A549 (cell line): ENCODE data around the gene MOCOS.

Source experiments
- POLR2AphosphoS2 ChIP-seq: conservative IDR thresholded peaks from 2 replicates; pipeline ENCODE4 v1.6.1; 2012; ENCODE audit warnings: low read length, improper control_type of control experiment, inconsistent platforms
- RFX5 ChIP-seq: fragments of 450-650 bp; IDR thresholded peaks from 2 replicates; pipeline ENCODE4 v1.7.1; 2014; ENCODE audit warnings: antibody characterized with exemption, mild to moderate bottlenecking, moderate library complexity
- TF ChIP-seq, protein P1 (sequence below): fragments of 150-350 bp; IDR thresholded peaks from 2 replicates; pipeline ENCODE4 v1.6.1; 2014; ENCODE audit warnings: low read depth, mild to moderate bottlenecking, low read length
- TF ChIP-seq, protein P2 (sequence below): fragments of >200 bp; sonication (Bioruptor Twin); formaldehyde crosslinking; IDR thresholded peaks from 3 replicates; pipeline ENCODE4 v1.5.1; 2016
- TF ChIP-seq, protein P3 (sequence below): IDR thresholded peaks from 2 replicates; pipeline ENCODE4 v1.6.1; 2012

DNA sequence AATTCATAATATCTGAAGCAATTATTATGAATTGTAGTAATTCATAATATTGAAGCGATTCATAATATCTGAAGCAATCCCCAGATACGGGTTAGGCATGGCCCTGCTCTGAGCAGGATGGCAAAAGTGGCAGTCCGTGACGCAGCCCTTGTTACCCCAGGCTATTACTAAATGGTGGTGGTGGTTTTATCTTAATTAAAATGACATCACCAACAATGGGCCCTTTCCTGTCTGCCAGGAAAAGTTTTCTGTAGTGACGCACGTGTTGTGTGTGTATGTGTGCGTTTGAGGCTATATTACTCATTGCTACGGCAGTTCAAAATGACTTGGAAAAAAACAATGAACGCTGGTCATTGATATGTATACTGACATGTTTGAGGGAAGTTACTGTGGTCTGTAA is 10.6 kb upstream of the MOCOS start:
- no peak for TF ChIP-seq POLR2AphosphoS2
- TF ChIP-seq, protein P1, sequence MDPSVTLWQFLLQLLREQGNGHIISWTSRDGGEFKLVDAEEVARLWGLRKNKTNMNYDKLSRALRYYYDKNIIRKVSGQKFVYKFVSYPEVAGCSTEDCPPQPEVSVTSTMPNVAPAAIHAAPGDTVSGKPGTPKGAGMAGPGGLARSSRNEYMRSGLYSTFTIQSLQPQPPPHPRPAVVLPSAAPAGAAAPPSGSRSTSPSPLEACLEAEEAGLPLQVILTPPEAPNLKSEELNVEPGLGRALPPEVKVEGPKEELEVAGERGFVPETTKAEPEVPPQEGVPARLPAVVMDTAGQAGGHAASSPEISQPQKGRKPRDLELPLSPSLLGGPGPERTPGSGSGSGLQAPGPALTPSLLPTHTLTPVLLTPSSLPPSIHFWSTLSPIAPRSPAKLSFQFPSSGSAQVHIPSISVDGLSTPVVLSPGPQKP = no peak
- TF ChIP-seq, protein P2, sequence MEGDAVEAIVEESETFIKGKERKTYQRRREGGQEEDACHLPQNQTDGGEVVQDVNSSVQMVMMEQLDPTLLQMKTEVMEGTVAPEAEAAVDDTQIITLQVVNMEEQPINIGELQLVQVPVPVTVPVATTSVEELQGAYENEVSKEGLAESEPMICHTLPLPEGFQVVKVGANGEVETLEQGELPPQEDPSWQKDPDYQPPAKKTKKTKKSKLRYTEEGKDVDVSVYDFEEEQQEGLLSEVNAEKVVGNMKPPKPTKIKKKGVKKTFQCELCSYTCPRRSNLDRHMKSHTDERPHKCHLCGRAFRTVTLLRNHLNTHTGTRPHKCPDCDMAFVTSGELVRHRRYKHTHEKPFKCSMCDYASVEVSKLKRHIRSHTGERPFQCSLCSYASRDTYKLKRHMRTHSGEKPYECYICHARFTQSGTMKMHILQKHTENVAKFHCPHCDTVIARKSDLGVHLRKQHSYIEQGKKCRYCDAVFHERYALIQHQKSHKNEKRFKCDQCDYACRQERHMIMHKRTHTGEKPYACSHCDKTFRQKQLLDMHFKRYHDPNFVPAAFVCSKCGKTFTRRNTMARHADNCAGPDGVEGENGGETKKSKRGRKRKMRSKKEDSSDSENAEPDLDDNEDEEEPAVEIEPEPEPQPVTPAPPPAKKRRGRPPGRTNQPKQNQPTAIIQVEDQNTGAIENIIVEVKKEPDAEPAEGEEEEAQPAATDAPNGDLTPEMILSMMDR = no peak
- no peak for TF ChIP-seq RFX5
- TF ChIP-seq, protein P3, sequence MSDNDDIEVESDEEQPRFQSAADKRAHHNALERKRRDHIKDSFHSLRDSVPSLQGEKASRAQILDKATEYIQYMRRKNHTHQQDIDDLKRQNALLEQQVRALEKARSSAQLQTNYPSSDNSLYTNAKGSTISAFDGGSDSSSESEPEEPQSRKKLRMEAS = no peak
